Loucy (cell line): Measurements from ENCODE around the gene HOXC13.

Experiments used
- H2AFZ ChIP-seq: fragments of 200-600 bp; sonication (generic); 2 replicates; pipeline ENCODE4 v1.6.0; 2016; ENCODE audit warnings: antibody characterized with exemption, mild to moderate bottlenecking, low read length, moderate library complexity
- H3F3A ChIP-seq: fragments of 200-600 bp; 2 replicates; pipeline ENCODE4 v1.6.0; 2016; ENCODE audit warnings: antibody characterized with exemption, low read depth, mild to moderate bottlenecking
- H3K27me3 ChIP-seq: fragments of 200-600 bp; sonication (generic); 2 replicates; pipeline ENCODE4 v1.6.1; 2014; ENCODE audit warnings: low read length, mild to moderate bottlenecking; ENCODE audit not compliant: insufficient read depth, poor library complexity, severe bottlenecking
- H3K36me3 ChIP-seq: fragments of 200-600 bp; sonication (generic); 2 replicates; pipeline ENCODE4 v1.6.1; 2016; ENCODE audit warnings: low read length; ENCODE audit not compliant: insufficient read depth
- H3K4me1 ChIP-seq: fragments of 200-600 bp; sonication (generic); 2 replicates; pipeline ENCODE4 v1.5.1; 2014; ENCODE audit warnings: low read length, mild to moderate bottlenecking; ENCODE audit not compliant: insufficient read depth, poor library complexity, severe bottlenecking
- H3K4me2 ChIP-seq: fragments of 200-600 bp; sonication (generic); 2 replicates; pipeline ENCODE4 v1.6.0; 2014; ENCODE audit warnings: antibody characterized with exemption, low read length, low read depth, mild to moderate bottlenecking; ENCODE audit not compliant: poor library complexity, severe bottlenecking
- H3K4me3 ChIP-seq: fragments of 200-600 bp; sonication (generic); 2 replicates; pipeline ENCODE4 v1.5.1; 2014; ENCODE audit warnings: low read length, mild to moderate bottlenecking, mixed read lengths; ENCODE audit not compliant: poor library complexity, severe bottlenecking
- H3K79me2 ChIP-seq: fragments of 200-600 bp; sonication (generic); 2 replicates; pipeline ENCODE4 v1.6.1; 2014; ENCODE audit warnings: low read length; ENCODE audit not compliant: insufficient read depth
- H3K9ac ChIP-seq: fragments of 200-600 bp; sonication (generic); 2 replicates; pipeline ENCODE4 v1.6.0; 2014; ENCODE audit warnings: mild to moderate bottlenecking, low read depth, low read length, moderate library complexity; ENCODE audit not compliant: poor library complexity, severe bottlenecking
- H3K9me2 ChIP-seq: fragments of 200-600 bp; sonication (generic); replicated peaks from 2 replicates; pipeline ENCODE4 v1.6.1; 2016; ENCODE audit warnings: low read depth, low read length, mixed read lengths
- H3K9me3 ChIP-seq: fragments of 200-600 bp; sonication (generic); 2 replicates; pipeline ENCODE4 v1.6.1; 2014; ENCODE audit warnings: mild to moderate bottlenecking, antibody characterized with exemption, low read length, low read depth; ENCODE audit not compliant: insufficient read depth
- H4K20me1 ChIP-seq: fragments of 200-600 bp; sonication (generic); 2 replicates; pipeline ENCODE4 v1.6.0; 2014; ENCODE audit warnings: antibody characterized with exemption, low read length, mild to moderate bottlenecking; ENCODE audit not compliant: insufficient read depth, poor library complexity, severe bottlenecking
- CTCF ChIP-seq: fragments of 200-600 bp; sonication (generic); conservative IDR thresholded peaks from 2 replicates; pipeline ENCODE4 v1.5.1; 2014; ENCODE audit warnings: mild to moderate bottlenecking, antibody characterized with exemption, low read length
- EZH2phosphoT487 ChIP-seq: fragments of 200-600 bp; IDR thresholded peaks from 2 replicates; pipeline ENCODE4 v1.6.1; 2018; ENCODE audit warnings: antibody characterized with exemption, mild to moderate bottlenecking, moderate library complexity, borderline replicate concordance

HOXC13 gene

GRCh38 chr12:53937596-53938325 is 870 bp upstream of the HOXC13 start:
- H3K4me2 ChIP-seq: no peak overlapping the region
- no peaks in the 10 kb centered on the region for H3K27me3 ChIP-seq
- no peak overlapping the region for H2AFZ ChIP-seq
- H3K79me2 ChIP-seq: no peaks in the 10 kb centered on the region
- no peak overlapping the region for H3K9ac ChIP-seq
- H3K4me1 ChIP-seq: peaks cover 10% of the 10 kb centered on the region
- no peak for TF ChIP-seq EZH2phosphoT487
- no peak for TF ChIP-seq CTCF
- no peaks in the 10 kb centered on the region for H3K9me3 ChIP-seq
- no peak overlapping the region for H3K4me3 ChIP-seq
- H3K36me3 ChIP-seq: no peaks in the 10 kb centered on the region
- H4K20me1 ChIP-seq: no peaks in the 10 kb centered on the region
- no peaks in the 10 kb centered on the region for H3K9me2 ChIP-seq
- H3F3A ChIP-seq: no peaks in the 10 kb centered on the region

DNA sequence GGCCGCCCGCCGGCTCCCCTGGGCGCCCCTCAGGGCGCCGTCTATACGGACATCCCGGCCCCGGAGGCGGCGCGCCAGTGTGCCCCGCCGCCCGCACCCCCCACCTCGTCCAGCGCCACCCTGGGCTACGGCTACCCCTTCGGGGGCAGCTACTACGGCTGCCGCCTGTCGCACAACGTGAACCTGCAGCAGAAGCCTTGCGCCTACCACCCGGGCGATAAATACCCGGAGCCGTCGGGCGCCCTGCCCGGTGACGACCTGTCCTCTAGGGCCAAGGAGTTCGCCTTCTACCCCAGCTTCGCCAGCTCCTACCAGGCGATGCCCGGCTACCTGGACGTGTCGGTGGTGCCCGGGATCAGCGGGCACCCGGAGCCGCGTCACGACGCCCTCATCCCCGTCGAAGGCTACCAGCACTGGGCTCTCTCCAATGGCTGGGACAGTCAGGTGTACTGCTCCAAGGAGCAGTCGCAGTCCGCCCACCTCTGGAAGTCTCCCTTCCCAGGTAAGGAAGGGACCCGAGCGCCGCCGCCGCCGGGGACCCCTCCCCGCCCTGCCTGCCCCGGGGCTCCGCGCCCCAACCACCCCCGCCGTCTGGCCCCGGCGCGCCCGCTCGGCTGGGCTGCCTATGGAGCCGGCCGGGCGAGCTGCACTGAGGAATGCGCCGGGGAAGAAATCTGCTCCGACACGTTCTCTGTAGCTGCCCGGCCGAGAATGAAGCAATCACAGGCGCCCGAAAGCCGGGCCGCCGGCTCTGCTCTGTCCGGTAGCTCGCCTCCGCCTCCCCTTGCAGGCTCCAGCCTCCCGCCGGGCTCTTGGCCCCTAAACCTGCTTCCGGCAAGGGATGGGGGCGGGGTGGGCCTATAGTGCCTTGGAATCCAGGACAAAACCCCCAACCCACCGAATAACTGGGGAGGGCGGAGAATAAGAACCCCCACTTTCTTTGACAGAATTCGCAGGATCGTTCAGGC is 794 bp downstream of the HOXC13 start:
- Histone ChIP-seq H2AFZ (no peak overlapping the region), H3K4me3 (no peak overlapping the region), H3K79me2 (no peaks in the 10 kb centered on the region), H3K9me2 (no peaks in the 10 kb centered on the region), H3K9ac (no peak overlapping the region), H3K4me2 (no peak overlapping the region), H3K9me3 (no peaks in the 10 kb centered on the region), H3K4me1 (peaks cover 10% of the 10 kb centered on the region), H3K36me3 (no peaks in the 10 kb centered on the region), H3K27me3 (no peaks in the 10 kb centered on the region), H4K20me1 (no peaks in the 10 kb centered on the region), H3F3A (no peaks in the 10 kb centered on the region)
- no peak for TF ChIP-seq EZH2phosphoT487
- no peak for TF ChIP-seq CTCF

DNA sequence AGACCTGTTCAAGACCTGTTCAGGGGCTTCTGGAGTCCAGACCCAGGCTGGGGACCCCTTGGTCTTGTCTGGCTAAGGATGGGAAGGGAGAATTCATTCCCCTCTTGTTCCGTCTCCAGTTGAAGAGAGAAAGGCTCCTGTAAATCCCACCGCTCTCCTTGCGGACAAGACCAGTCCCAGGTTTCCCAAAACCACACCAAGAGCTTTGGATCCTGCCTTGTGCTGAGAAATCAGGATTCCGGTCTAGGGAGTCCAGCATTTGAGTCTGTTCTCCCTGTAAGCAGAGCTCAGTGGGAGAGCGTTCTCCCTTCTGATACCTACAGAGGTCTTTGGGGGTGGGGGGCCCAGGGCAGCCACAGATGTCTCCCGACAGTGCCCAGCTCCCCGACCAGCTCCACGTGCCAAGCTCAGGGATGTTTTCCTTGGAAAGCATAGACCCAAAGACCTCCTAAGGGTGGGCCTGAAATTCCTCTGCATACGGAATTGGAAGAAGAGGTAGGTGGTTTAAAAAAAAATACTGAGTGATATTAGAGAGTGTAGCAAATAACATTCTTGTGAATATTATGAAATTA is 1.9 kb downstream of the HOXC13 start:
- no peaks in the 10 kb centered on the region for H3K9me3 ChIP-seq
- no peaks in the 10 kb centered on the region for H3K79me2 ChIP-seq
- no peak overlapping the region for H2AFZ ChIP-seq
- H3K4me1 ChIP-seq: peaks cover 10% of the 10 kb centered on the region
- H3K4me3 ChIP-seq: no peak overlapping the region
- no peak overlapping the region for H3K9ac ChIP-seq
- no peaks in the 10 kb centered on the region for H3K9me2 ChIP-seq
- H3K27me3 ChIP-seq: no peaks in the 10 kb centered on the region
- no peaks in the 10 kb centered on the region for H3K36me3 ChIP-seq
- no peaks in the 10 kb centered on the region for H4K20me1 ChIP-seq
- TF ChIP-seq EZH2phosphoT487 (no peak), CTCF (no peak)
- no peak overlapping the region for H3K4me2 ChIP-seq
- H3F3A ChIP-seq: no peaks in the 10 kb centered on the region
